ENCODE data around the gene NSL1. TPM values are rescaled to one million over a fixed set of nuclear protein-coding genes. Genes with fewer than 3 reads are reported as not detected.

Gene NSL1
- total RNA-seq, 1 donor from 2014 or later: 92.3 TPM

DNA sequence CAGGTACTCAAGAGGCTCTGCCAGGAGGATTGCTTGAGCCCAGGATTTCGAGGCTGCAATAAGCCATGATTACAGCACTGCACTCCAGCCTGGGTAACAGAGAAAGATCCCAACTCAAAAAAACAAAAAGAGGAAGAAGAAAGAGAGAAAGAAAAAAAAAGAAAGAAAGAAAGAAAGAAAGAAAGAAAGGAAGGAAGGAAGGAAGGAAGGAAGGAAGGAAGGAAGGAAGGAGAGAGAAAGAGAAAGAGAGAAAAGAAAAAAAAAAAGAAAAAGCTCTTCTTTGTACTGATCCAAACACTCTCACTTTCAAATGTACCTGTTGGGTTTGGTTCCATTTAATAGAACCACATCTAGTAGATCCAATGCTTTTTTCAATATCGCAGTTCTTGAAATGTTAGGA is 103.8 kb downstream of the NSL1 start:
- no peaks in the 10 kb centered on the region for H3K36me3 ChIP-seq
- intact Hi-C loops (cut with DNase I): no loop called here
- no peak overlapping the region for H3K27ac ChIP-seq
- no peaks in the 10 kb centered on the region for H3K9me3 ChIP-seq
- no peak for TF ChIP-seq POLR2A (IDR thresholded peaks at IDR 0.05)
- TF ChIP-seq POLR2AphosphoS5 (IDR thresholded peaks at IDR 0.05; ENCODE audit: insufficient read depth in 1 of 2, low read depth in 1 of 2): no peak
- TF ChIP-seq, protein P1, sequence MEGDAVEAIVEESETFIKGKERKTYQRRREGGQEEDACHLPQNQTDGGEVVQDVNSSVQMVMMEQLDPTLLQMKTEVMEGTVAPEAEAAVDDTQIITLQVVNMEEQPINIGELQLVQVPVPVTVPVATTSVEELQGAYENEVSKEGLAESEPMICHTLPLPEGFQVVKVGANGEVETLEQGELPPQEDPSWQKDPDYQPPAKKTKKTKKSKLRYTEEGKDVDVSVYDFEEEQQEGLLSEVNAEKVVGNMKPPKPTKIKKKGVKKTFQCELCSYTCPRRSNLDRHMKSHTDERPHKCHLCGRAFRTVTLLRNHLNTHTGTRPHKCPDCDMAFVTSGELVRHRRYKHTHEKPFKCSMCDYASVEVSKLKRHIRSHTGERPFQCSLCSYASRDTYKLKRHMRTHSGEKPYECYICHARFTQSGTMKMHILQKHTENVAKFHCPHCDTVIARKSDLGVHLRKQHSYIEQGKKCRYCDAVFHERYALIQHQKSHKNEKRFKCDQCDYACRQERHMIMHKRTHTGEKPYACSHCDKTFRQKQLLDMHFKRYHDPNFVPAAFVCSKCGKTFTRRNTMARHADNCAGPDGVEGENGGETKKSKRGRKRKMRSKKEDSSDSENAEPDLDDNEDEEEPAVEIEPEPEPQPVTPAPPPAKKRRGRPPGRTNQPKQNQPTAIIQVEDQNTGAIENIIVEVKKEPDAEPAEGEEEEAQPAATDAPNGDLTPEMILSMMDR (IDR thresholded peaks at IDR 0.05): no peak
- H3K27me3 ChIP-seq: no peaks in the 10 kb centered on the region
- DNase-seq (ENCODE audit: extremely low spot score in 2 of 2): no peak
- no peak overlapping the region for H3K4me3 ChIP-seq
- H3K4me1 ChIP-seq: no peaks in the 10 kb centered on the region

GRCh38 chr1:212686591-212686990 is 105.0 kb downstream of the NSL1 start:
- no peak for TF ChIP-seq POLR2AphosphoS5 (IDR thresholded peaks at IDR 0.05; ENCODE audit: insufficient read depth in 1 of 2, low read depth in 1 of 2)
- peak in 1 of 2 donors; percentile 46 for DNase-seq (ENCODE audit: extremely low spot score in 2 of 2)
- Histone ChIP-seq H3K4me3 (no peak overlapping the region), H3K9me3 (no peaks in the 10 kb centered on the region), H3K27ac (no peak overlapping the region), H3K27me3 (no peaks in the 10 kb centered on the region), H3K4me1 (no peaks in the 10 kb centered on the region), H3K36me3 (no peaks in the 10 kb centered on the region)
- intact Hi-C loops (cut with DNase I): no loop called here

GRCh38 chr1:212686069-212686468 is 105.5 kb downstream of the NSL1 start:
- Histone ChIP-seq H3K9me3 (no peaks in the 10 kb centered on the region), H3K4me3 (no peak overlapping the region), H3K27me3 (no peaks in the 10 kb centered on the region), H3K27ac (no peak overlapping the region), H3K4me1 (no peaks in the 10 kb centered on the region), H3K36me3 (no peaks in the 10 kb centered on the region)
- intact Hi-C loops (cut with DNase I): no loop called here
- peak in 1 of 2 donors; percentile 85 for DNase-seq (ENCODE audit: extremely low spot score in 2 of 2)
- no peak for TF ChIP-seq POLR2AphosphoS5 (IDR thresholded peaks at IDR 0.05; ENCODE audit: insufficient read depth in 1 of 2, low read depth in 1 of 2)
- TF ChIP-seq, protein P1 (IDR thresholded peaks at IDR 0.05): no peak

GRCh38 chr1:212685429-212685828 is 106.1 kb downstream of the NSL1 start:
- H3K9me3 ChIP-seq: no peaks in the 10 kb centered on the region
- no peak for TF ChIP-seq POLR2AphosphoS5 (IDR thresholded peaks at IDR 0.05; ENCODE audit: insufficient read depth in 1 of 2, low read depth in 1 of 2)
- TF ChIP-seq POLR2A (IDR thresholded peaks at IDR 0.05): no peak
- TF ChIP-seq, protein P1 (IDR thresholded peaks at IDR 0.05): no peak
- peak in 1 of 2 donors; percentile 55 for DNase-seq (ENCODE audit: extremely low spot score in 2 of 2)
- no peak overlapping the region for H3K27ac ChIP-seq
- no peak overlapping the region for H3K4me3 ChIP-seq
- H3K27me3 ChIP-seq: no peaks in the 10 kb centered on the region
- H3K4me1 ChIP-seq: no peaks in the 10 kb centered on the region
- H3K36me3 ChIP-seq: no peaks in the 10 kb centered on the region
- intact Hi-C loops (cut with DNase I): no loop called here

GRCh38 chr1:212684521-212685090 is 107.0 kb downstream of the NSL1 start:
- peak in 1 of 2 donors; percentile 52 for DNase-seq (ENCODE audit: extremely low spot score in 2 of 2)
- H3K27ac ChIP-seq: no peak overlapping the region
- no peaks in the 10 kb centered on the region for H3K4me1 ChIP-seq
- no peak overlapping the region for H3K4me3 ChIP-seq
- H3K27me3 ChIP-seq: no peaks in the 10 kb centered on the region
- TF ChIP-seq, protein P1 (IDR thresholded peaks at IDR 0.05): no peak
- no peak for TF ChIP-seq POLR2A (IDR thresholded peaks at IDR 0.05)
- TF ChIP-seq POLR2AphosphoS5 (IDR thresholded peaks at IDR 0.05; ENCODE audit: insufficient read depth in 1 of 2, low read depth in 1 of 2): no peak
- H3K36me3 ChIP-seq: no peaks in the 10 kb centered on the region
- H3K9me3 ChIP-seq: no peaks in the 10 kb centered on the region
- intact Hi-C loops (cut with DNase I): no loop called here
